Hematopoietic multipotent progenitor cell treated with erythropoietin and hydrocortisone succinate and interleukin-3 and kit ligand, for 6 days (in vitro differentiated cells): ENCODE data around the gene ATP11A.

Experiments
- DNase-seq: peaks from one replicate; pipeline ENCODE4 v3.0.0-alpha.2; 2015

ATP11A gene

GRCh38 chr13:112726016-112726767 lies 36.4 kb downstream of the ATP11A start:
- DNase-seq = no peak

GRCh38 chr13:112727581-112727980 lies 37.7 kb downstream of the ATP11A start:
- DNase-seq = no peak

- DNase-seq = no peak
Observed at GRCh38 chr13:112728375-112729126, 38.7 kb downstream of the ATP11A start.

GRCh38 chr13:112729408-112729807 lies 39.6 kb downstream of the ATP11A start:
- no peak for DNase-seq

- DNase-seq = no peak
Observed at GRCh38 chr13:112730157-112730671, 40.4 kb downstream of the ATP11A start.

GRCh38 chr13:112731667-112732616 lies 42.1 kb downstream of the ATP11A start:
- DNase-seq = no peak

- DNase-seq = no peak
Observed at GRCh38 chr13:112732679-112733078, 42.8 kb downstream of the ATP11A start.

- DNase-seq = no peak
Observed at GRCh38 chr13:112733112-112733511, 43.3 kb downstream of the ATP11A start.

- DNase-seq = no peak
Observed at GRCh38 chr13:112733661-112734379, 44.0 kb downstream of the ATP11A start.

- DNase-seq = no peak
Observed at GRCh38 chr13:112734696-112735547, 45.1 kb downstream of the ATP11A start.

GRCh38 chr13:112735791-112736190 lies 46.0 kb downstream of the ATP11A start:
- DNase-seq = no peak

- no peak for DNase-seq
Observed at GRCh38 chr13:112737294-112737693, 47.5 kb downstream of the ATP11A start.

GRCh38 chr13:112738606-112739005 lies 48.8 kb downstream of the ATP11A start:
- no peak for DNase-seq

GRCh38 chr13:112740502-112741131 lies 50.8 kb downstream of the ATP11A start:
- no peak for DNase-seq

GRCh38 chr13:112741185-112741755 lies 51.4 kb downstream of the ATP11A start:
- no peak for DNase-seq

- DNase-seq = no peak
Observed at GRCh38 chr13:112741835-112742570, 52.2 kb downstream of the ATP11A start.

GRCh38 chr13:112742583-112742982 lies 52.7 kb downstream of the ATP11A start:
- no peak for DNase-seq

- no peak for DNase-seq
Observed at GRCh38 chr13:112743451-112744167, 53.8 kb downstream of the ATP11A start.
